ENCODE results near the gene EID3.

Gene EID3

DNA sequence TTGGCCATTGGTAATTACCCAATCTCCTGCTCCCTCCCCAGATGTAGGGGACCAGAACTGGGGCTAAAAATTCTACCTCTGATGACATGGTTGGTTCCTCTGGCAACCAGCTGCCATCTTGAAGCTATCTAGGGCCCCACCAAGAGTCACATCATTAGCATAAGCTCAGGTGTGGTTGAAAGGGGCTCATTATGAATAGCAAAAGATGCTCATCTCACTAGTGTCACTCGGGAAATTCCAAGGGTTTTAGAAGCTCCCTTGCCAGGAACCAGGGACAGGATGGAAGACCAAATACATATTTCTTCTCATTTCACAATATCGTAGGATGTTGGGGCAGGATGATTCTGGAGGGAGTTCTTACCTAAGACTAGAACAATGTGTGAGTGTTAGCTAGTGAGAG, 38.6 kb downstream of the EID3 start:
- no peak for DNase-seq

DNA sequence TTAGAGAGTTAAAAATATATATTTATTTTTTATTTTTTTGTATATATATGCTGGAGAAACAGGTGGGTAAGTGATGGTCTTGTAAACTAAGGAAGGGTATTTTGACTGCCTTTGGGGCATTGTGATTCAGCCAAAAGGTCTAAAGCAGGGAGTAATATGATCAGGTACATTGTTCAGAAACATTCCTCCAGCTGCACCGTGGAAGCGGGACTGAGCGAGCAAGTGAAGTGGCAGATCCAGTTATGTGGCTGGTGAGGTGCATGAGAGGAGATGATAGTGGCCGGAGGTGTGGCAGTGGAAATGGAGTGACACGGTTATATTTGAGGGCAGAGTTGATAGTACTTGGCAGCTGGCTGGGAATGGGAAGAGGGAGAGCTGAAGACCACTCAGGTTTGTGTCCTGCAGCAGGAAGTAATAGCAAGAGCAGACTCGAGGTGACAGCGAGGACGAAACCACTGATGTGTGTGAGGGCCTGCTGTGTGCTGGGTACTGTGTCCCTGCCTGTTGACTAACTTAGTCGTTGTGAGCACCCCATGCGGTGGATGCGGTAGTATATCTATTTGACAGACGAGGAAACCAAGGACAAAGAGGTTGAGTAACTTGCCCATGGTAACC, 39.2 kb downstream of the EID3 start:
- no peak for DNase-seq

DNA sequence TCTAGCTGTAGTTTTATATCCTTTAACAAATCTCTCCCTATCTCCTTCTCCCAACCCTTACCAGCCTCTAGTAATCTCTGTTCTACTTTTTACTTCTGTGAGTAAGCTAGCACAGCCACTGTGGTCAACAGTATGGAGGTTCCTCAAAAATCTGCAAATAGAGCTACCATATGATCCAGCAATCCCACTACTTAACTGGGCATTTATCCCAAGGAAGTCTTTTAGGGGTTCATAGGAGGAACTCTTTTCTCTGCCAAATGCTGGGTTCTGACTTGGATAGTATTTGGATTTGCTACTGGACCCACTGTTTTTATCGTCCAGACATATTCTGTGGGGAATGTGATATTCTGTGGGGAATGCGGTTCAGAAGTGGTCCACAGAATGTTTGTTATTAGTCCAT, 41.1 kb downstream of the EID3 start:
- DNase-seq: no peak

DNA sequence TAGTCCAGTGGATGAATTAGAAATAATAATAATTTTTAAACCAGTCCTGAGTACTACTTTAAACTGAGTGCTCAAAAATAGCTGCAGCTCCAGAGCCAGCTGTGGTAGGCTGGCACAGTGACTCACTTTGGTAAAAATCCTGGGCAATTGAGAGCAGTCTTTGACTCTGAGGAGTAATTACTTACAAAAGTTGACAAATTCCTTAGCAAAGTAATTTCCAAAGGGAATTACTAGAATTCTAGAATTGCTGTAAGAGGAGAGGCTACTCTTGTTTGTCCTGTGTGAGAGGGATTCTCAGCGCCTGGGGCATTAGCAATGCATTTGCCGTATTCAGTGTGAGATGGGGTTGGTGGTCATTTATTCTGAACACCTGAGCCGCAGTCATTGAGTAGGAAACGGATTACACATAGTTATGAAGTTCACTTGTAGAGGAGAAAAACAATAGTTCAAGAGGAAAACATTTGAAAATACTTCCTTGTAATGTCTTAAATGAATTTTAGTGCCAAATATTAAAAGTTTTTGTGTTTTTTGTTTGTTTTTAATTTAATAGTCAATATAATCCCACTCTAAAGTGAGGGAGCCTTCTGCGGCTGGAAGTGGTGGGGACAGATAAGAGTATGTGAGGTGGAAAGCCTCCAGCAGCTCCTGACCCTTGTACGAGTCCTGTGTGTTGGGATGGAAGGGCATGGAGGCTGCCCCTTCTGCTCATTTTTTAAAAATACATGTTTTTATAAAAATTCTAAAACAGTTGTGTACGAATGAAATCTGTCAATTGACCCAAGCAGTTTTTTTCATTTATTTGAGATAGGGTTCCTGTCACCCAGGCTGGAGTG, 41.9 kb downstream of the EID3 start:
- DNase-seq: no peak

DNA sequence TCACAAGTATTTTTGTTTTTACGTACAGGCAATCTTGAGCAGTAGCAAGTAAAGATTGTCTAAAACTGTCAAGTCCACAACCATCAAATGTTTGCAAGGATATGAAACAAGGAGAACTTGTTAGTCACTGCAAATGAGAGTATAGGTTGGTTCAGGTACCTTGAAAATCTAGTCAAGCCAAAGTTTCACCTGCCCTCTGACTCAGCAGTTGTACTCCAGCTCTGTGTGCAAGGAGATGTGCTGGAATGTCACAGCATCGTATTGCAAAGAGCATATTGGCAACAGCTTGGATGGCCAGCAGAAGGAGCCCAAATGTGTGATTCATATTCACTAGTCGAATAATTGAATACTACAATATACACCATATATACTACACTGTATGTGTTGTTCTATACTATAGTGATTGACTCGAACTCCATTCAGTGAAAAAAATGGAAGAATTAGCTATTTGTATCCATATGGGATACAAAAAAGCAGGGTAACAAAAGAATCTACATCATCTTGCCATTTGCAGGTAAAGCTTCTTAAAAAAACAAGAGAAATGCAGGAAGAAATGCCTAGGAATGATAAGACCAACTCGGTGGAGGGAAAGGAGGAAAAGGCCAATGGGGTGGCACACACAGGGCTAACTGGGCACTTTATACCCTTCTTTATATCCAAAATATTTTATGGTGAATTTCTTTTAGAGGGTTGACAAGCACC, 44.0 kb downstream of the EID3 start:
- no peak for DNase-seq

DNA sequence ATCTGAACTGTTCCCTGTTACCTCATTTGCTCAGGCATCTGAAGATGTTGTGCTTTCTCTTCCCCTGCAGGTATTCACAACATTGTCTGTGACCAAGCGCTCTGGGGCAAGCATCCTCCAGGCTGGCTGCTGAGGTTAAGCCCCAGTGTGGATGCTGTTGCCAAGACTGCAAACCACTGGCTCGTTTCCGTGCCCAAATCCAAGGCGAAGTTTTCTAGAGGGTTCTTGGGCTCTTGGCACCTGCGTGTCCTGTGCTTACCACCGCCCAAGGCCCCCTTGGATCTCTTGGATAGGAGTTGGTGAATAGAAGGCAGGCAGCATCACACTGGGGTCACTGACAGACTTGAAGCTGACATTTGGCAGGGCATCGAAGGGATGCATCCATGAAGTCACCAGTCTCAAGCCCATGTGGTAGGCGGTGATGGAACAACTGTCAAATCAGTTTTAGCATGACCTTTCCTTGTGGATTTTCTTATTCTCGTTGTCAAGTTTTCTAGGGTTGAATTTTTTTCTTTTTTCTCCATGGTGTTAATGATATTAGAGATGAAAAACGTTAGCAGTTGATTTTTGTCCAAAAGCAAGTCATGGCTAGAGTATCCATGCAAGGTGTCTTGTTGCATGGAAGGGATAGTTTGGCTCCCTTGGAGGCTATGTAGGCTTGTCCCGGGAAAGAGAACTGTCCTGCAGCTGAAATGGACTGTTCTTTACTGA, 44.9 kb downstream of the EID3 start:
- no peak for DNase-seq

DNA sequence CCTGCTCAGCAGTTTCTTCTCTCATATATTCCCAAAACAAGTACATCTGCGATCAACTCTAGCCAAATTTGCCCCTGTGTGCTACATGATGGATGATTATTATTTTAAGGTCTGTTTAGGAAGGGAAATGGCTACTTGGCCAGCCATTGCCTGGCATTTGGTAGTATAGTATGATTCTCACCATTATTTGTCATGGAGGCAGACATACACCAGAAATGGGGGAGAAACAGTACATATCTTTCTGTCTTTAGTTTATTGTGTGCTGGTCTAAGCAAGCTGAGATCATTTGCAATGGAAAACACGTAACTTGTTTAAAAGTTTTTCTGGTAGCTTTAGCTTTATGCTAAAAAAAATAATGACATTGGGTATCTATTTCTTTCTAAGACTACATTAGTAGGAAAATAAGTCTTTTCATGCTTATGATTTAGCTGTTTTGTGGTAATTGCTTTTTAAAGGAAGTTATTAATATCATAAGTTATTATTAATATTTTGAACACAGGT, 45.5 kb downstream of the EID3 start:
- DNase-seq: no peak

DNA sequence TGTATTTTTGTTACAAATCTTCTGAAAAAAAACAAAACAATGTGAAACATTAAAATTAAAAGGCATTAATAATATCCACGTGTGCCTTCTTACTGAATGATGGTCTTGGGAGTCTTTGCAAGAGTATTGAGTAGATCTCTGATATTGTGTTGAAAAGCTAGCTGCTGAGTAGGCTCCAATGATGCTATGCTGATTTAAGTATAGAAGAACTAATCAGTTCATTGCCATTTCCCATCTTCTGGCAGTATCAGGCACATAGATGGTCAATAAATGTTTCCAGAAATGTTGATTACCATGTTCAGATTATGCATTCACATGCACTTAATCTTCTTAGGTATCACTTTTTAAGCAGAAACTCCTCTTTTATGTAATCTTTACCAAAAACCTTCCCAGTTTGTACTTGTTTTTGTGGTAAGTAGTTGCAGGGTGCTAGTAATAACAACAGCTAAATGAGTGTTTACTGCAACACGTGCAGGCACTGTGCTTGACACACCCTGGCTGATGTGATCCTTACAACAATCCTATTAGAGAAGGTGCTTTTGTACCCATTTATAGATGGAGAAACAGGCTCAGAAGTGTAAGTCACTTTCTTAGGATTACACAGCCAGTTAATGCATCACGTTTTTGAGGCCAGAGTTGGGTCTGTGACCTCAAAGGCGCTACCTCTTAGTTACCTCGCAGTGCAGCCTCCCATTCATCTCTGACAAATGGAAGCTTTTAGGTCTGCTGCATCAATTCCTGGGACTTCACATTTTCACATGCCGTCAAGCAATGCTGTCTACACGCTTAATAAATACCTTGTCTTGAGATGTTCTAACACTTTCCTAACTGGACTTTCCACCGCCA, 46.9 kb downstream of the EID3 start:
- DNase-seq: no peak

DNA sequence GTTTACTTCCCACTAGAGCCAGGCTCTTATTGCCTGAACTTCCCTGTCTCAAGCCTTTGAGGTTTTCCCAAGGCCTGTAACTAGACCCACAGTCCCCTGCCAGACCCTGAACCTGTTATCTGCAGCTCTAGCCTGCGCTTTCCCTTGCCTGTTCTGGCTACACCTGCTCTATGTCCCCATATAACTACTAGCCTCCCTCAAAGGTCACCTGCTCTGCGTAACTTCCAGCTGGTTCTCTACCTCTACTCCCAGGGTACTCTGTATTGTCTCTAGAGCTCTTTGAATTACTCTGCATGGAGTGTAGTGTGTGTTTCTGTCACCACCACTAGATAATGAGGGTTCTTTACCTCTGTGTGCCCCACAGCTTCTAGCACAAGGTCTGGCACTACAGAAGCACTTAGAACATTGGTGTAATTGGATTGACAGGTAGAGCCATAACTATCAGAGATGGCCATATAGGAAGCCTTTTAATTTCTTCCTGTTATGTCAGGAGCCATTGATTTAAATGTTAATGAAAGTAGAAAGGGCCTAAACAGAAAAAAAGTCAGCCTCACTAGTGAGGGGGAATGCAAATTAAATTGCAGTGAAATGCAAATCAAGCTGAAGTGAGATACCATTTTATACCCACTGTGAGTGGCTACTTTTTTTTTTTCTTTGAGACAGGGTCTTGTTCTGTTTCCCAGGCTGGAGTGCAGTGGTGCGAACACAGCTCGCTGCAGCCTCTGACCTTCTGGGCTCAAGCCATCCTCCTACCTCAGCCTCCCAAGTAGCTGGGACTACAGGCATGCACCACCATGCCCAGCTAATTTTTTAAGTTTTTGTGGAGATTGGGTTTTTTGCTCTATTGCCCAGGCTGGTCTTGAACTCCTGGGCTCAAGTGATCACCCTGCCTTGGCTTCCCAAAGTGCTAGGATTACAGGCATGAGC, 47.8 kb downstream of the EID3 start:
- DNase-seq: no peak

DNA sequence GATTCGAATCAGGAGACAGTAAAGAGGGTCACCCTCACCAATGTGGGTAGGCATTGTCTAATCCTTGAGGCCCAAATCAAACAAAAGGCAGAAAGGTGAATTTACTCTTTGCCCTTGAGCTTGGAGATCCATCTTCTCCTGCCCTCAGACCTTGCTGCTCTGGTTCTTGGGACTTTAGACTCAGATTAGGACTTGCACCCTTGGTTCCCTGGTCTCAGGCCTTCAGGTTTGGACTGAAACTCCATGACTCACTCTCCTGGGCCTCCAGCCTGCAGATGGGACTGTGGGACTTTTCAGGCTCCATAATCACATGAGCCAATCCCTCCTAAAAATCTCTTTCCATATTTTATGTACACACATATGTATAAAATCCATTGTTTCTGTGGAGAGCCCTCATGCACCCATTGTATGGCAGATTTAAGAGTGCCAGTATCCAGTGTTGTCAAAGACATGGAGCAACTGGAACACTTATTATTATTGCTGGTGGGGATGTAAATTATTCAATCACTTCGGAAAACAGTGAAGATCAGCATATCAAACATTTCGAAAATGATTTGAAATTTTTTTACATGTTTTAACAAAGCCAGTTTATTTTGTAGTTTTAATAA, 48.7 kb downstream of the EID3 start:
- DNase-seq: peak; percentile 36

DNA sequence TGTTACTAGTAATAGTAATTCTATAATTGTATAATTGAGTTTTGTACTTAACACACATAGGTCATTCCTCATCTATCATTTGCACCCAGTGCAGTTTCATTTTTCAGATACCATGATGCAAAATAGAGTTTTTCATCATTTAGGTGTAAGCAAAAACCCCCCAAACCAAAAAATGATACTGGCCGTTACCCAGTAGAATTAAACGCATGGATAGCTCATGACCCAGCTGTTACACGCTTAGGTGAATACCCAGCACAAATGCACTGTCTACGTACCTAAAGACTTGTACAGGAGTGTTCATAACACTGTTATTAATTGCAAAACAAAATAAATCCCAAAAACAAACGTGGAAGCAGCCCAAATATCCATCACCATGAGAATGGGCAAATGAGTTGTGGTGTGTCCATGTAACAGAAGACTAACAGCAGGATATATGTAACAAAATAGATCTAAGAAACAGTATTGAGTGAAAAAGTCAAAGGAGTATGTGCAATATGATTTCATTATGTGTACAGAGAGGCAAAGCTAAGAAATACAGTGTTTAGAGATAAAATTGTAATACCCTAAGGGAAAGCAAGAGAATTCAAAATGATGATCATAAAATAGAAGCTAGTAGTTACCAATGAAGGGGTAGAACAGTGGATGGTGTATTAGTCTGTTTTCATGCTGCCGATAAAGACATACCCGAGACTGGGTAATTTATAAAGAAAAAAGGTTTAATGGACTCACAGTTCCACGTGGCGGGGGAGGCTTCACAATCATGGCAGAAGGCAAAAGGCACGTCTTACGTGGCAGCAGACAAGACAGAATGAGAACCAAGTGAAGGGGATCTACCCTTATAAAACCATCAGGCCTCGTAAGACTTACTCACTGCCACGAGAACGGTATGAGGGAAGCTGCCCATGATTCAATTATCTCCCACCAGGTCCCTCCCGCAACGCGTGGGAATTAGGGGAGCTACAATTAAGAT, 49.8 kb downstream of the EID3 start:
- DNase-seq: no peak

DNA sequence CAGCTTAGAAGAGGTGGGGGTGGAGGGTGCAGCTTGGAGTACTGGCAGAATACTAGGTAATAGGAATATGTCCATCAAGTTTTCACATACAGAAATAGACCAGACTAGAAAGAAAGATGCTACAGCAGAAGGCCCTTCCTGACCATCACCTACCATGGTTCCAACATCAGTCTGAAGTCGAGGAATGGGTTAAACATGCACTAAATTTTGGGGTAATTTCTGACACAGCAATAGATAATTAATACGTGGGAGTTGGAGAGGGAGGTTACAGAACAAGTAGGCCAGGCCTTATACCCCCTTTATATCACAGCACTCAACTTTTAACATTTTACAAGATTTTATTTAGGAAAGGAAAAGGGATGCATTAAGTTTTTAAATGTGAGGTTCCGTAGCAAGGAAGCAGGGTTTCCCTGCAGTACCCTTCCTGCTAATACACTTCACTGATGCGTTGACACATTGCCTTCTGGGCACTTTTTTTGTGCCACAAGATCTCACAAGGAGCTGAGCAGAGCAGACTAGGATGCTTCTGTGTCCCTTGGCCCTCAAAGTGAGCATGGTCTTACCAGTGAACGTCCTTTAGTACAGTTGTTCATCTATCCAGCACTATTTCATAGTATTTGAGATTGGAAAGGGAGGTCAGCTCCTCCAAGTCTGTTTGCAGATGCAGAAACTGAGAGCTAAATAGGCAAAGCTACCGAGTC, 50.8 kb downstream of the EID3 start:
- no peak for DNase-seq

Measured in HCEC 1CT (cell line).